ENCODE results near the gene CSPG4. TPM values are rescaled to one million over a fixed set of nuclear protein-coding genes. Genes with fewer than 3 reads are reported as not detected.

The CSPG4 gene
- total and polyA plus RNA-seq, 9 of the 15 experiments (the other 6 are each of a cell fraction or from before 2014, with no cell fraction given): under 0.01 to 0.07 (median 0.04) TPM; not detected in 5

GRCh38 chr15:75650908-75651809 is 61.5 kb downstream of the CSPG4 start (continued):
- TF ChIP-seq CBFA2T3 (IDR thresholded peaks at IDR 0.05): peak; percentile 56
- TF ChIP-seq KDM2B (CRISPR knock-in tag; IDR thresholded peaks at IDR 0.05): no peak
- TF ChIP-seq TOE1 (IDR thresholded peaks at IDR 0.05; ENCODE audit: borderline replicate concordance): peak; percentile 60
- TF ChIP-seq TOE1 (CRISPR knock-in tag; IDR thresholded peaks at IDR 0.05; ENCODE audit: borderline replicate concordance, low read depth): no peak
- TF ChIP-seq ESRRA (IDR thresholded peaks at IDR 0.05; ENCODE audit: borderline replicate concordance, low read depth): peak; percentile 84; the same call in 1 of the 2 replicates
- TF ChIP-seq, protein P1, sequence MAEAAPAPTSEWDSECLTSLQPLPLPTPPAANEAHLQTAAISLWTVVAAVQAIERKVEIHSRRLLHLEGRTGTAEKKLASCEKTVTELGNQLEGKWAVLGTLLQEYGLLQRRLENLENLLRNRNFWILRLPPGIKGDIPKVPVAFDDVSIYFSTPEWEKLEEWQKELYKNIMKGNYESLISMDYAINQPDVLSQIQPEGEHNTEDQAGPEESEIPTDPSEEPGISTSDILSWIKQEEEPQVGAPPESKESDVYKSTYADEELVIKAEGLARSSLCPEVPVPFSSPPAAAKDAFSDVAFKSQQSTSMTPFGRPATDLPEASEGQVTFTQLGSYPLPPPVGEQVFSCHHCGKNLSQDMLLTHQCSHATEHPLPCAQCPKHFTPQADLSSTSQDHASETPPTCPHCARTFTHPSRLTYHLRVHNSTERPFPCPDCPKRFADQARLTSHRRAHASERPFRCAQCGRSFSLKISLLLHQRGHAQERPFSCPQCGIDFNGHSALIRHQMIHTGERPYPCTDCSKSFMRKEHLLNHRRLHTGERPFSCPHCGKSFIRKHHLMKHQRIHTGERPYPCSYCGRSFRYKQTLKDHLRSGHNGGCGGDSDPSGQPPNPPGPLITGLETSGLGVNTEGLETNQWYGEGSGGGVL (CRISPR knock-in tag; IDR thresholded peaks at IDR 0.05): no peak
- no peak for TF ChIP-seq CHCHD3 (CRISPR knock-in tag; IDR thresholded peaks at IDR 0.05)
- TF ChIP-seq, protein P2, sequence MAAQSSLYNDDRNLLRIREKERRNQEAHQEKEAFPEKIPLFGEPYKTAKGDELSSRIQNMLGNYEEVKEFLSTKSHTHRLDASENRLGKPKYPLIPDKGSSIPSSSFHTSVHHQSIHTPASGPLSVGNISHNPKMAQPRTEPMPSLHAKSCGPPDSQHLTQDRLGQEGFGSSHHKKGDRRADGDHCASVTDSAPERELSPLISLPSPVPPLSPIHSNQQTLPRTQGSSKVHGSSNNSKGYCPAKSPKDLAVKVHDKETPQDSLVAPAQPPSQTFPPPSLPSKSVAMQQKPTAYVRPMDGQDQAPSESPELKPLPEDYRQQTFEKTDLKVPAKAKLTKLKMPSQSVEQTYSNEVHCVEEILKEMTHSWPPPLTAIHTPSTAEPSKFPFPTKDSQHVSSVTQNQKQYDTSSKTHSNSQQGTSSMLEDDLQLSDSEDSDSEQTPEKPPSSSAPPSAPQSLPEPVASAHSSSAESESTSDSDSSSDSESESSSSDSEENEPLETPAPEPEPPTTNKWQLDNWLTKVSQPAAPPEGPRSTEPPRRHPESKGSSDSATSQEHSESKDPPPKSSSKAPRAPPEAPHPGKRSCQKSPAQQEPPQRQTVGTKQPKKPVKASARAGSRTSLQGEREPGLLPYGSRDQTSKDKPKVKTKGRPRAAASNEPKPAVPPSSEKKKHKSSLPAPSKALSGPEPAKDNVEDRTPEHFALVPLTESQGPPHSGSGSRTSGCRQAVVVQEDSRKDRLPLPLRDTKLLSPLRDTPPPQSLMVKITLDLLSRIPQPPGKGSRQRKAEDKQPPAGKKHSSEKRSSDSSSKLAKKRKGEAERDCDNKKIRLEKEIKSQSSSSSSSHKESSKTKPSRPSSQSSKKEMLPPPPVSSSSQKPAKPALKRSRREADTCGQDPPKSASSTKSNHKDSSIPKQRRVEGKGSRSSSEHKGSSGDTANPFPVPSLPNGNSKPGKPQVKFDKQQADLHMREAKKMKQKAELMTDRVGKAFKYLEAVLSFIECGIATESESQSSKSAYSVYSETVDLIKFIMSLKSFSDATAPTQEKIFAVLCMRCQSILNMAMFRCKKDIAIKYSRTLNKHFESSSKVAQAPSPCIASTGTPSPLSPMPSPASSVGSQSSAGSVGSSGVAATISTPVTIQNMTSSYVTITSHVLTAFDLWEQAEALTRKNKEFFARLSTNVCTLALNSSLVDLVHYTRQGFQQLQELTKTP (IDR thresholded peaks at IDR 0.05; ENCODE audit: low read depth in 1 of 2, partially characterized antibody in 2 of 2): peak in 1 of 2 experiments; percentile 47
- TF ChIP-seq ZNF165 (CRISPR knock-in tag; IDR thresholded peaks at IDR 0.05; ENCODE audit: borderline replicate concordance): no peak
- TF ChIP-seq FOXM1 (IDR thresholded peaks at IDR 0.05; ENCODE audit: low read depth): no peak
- TF ChIP-seq FOXM1 (CRISPR knock-in tag; IDR thresholded peaks at IDR 0.05; ENCODE audit: low read depth): no peak
- TF ChIP-seq KDM1A (IDR thresholded peaks at IDR 0.05): peak; percentile 22 to 69; a peak in 2 of 4 replicates
- peak; percentile 83 for TF ChIP-seq TFAP4 (CRISPR knock-in tag; IDR thresholded peaks at IDR 0.05; ENCODE audit: borderline replicate concordance)
- peak; percentile 98 for TF ChIP-seq ATF3 (IDR thresholded peaks at IDR 0.05)
- peak; percentile 85 for TF ChIP-seq ATF3 (CRISPR knock-in tag; conservative IDR thresholded peaks at IDR 0.05)
- TF ChIP-seq CEBPG (CRISPR knock-in tag; IDR thresholded peaks at IDR 0.05): no peak
- TF ChIP-seq CEBPG (tag; conservative IDR thresholded peaks at IDR 0.05 in 1 of 2, IDR thresholded peaks at IDR 0.05 in 1 of 2): no peak
- TF ChIP-seq POLR2G (IDR thresholded peaks at IDR 0.05; ENCODE audit: low read depth, low read length): peak; percentile 51
